ENCODE results near the gene WSB1. TPM values are rescaled to one million over a fixed set of nuclear protein-coding genes. Genes with fewer than 3 reads are reported as not detected.
A peak's percentile ranks its signal among the peaks of the same experiment; 100 is the strongest.

The WSB1 gene
- total and polyA plus RNA-seq, 2 donors (not counting 1 experiment from before 2014, with no cell fraction given): 123 to 217 TPM

DNA sequence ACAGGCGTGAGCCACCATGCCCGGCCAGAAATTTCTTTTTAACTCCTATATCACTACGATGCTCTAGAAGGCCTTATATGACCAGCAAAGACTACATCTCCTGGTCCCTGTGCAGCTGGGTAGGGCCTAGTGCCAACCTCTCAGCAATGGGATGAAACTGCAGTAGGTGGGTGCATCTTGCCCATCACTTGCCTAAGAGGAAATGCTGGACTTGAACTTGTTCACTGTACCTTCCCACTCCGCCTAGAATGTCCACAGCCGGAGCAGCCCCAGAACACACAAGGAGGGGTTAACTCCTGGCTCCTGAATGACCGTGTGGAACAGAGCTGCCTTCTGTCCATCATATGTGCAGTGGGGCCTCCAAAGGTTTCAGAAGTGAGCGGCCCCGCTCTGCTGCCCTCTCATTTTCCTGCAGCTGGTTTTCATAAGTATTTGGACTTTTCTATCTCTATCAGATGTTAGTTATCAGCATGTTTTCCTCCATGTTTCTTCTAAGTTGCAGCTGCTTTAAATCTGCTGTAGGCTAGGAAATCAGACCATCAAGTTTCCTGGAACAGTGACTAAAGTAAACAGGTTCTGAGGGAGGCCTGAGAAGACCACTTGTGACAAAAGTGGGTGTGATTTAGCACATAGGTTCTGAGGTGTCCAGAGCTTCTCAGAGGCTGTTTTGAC, 52.5 kb downstream of the WSB1 start:
- Mint-ChIP-seq H3K27ac (no peak overlapping the region), H3K27me3 (peaks cover 3% of the 10 kb centered on the region), H3K4me1 (peaks cover 31% of the 10 kb centered on the region), H3K4me3 (no peak overlapping the region), H3K9me3 (ENCODE audit: insufficient read depth) (no peaks in the 10 kb centered on the region)
- Histone ChIP-seq H3K4me2 (replicated peaks; ENCODE audit: low read depth, low read length, poor library complexity, severe bottlenecking) (no peak overlapping the region), H3K9me3 (ENCODE audit: control extremely low read depth in 1 of 3, control insufficient read depth in 2 of 3, insufficient read depth in 1 of 3, low read length in 2 of 3) (no peaks in the 10 kb centered on the region), H3K36me3 (replicated peaks in 1 of 2; ENCODE audit: control extremely low read depth in 1 of 2, control insufficient read depth in 1 of 2, extremely low read depth in 1 of 2, insufficient read depth in 2 of 2, low read length in 1 of 2) (no peaks in the 10 kb centered on the region), H2AFZ (ENCODE audit: insufficient read depth, low read depth, low read length, poor library complexity, severe bottlenecking) (no peak overlapping the region), H3K27ac (ENCODE audit: low read length in 2 of 2) (no peak overlapping the region), H4K20me1 (ENCODE audit: control insufficient read depth, insufficient read depth, low read length, poor library complexity, severe bottlenecking) (no peaks in the 10 kb centered on the region), H3K9ac (ENCODE audit: low read length) (no peak overlapping the region), H3K79me2 (ENCODE audit: control insufficient read depth, insufficient read depth, low read length) (no peaks in the 10 kb centered on the region), H3K27me3 (replicated peaks in 1 of 4; ENCODE audit: control extremely low read depth in 1 of 4, control insufficient read depth in 3 of 4, insufficient read depth in 4 of 4, low read length in 3 of 4) (peaks cover 0 to 6% (median 0%) of the 10 kb centered on the region in 4 experiments), H3K4me1 (ENCODE audit: control insufficient read depth in 2 of 2, insufficient read depth in 2 of 2, low read length in 2 of 2) (peaks cover 11 to 12% of the 10 kb centered on the region in 2 donors), H3K4me3 (ENCODE audit: control extremely low read depth in 1 of 5, extremely low read depth in 1 of 5, insufficient read depth in 1 of 5, low read depth in 2 of 5, low read length in 4 of 5) (no peak overlapping the region)
- intact Hi-C loops (cut with micrococcal nuclease): no loop called here
- ChIA-PET POLR2A (no interaction called here), CTCF (interaction anchor here (0.8 to 4.0 kb wide), 8 partner anchors 13 to 261 kb away, joined by 3 to 18 read pairs (median 3); no protein-coding TSS in a partner anchor)
- DNase-seq (no peak), ATAC-seq (ENCODE audit: low read depth) (no peak)
- WGBS (ENCODE audit: insufficient coverage): 90% methylated on average over 6 of the region's 8 CpGs
- TF ChIP-seq, protein P1, sequence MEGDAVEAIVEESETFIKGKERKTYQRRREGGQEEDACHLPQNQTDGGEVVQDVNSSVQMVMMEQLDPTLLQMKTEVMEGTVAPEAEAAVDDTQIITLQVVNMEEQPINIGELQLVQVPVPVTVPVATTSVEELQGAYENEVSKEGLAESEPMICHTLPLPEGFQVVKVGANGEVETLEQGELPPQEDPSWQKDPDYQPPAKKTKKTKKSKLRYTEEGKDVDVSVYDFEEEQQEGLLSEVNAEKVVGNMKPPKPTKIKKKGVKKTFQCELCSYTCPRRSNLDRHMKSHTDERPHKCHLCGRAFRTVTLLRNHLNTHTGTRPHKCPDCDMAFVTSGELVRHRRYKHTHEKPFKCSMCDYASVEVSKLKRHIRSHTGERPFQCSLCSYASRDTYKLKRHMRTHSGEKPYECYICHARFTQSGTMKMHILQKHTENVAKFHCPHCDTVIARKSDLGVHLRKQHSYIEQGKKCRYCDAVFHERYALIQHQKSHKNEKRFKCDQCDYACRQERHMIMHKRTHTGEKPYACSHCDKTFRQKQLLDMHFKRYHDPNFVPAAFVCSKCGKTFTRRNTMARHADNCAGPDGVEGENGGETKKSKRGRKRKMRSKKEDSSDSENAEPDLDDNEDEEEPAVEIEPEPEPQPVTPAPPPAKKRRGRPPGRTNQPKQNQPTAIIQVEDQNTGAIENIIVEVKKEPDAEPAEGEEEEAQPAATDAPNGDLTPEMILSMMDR (IDR thresholded peaks at IDR 0.05): no peak
- no peak for TF ChIP-seq EZH2 (IDR thresholded peaks at IDR 0.05; ENCODE audit: borderline replicate concordance, insufficient read depth, low read depth, low read length, poor library complexity, severe bottlenecking)

DNA sequence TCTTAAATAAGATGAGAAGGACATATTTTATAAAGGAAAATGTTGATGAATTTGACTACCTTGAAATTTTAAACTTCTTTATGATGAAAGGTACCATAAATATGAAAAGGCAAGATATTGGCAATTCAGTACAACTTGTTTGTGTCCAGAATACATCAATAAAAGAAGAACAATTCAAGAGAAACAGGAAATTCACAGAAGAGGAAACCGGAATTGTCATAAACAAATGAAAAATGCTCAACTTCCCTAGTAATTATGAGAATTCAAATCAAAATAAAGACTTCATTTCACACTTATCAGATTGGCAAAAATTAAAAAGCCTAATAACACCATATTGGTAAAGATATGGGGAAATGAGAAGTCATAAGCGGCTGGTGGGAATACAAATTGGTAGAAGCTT, 54.3 kb downstream of the WSB1 start:
- Histone ChIP-seq H3K36me3 (replicated peaks in 1 of 2; ENCODE audit: control extremely low read depth in 1 of 2, control insufficient read depth in 1 of 2, extremely low read depth in 1 of 2, insufficient read depth in 2 of 2, low read length in 1 of 2) (no peaks in the 10 kb centered on the region), H3K9ac (ENCODE audit: low read length) (peak overlapping the region; percentile 58), H3K4me3 (ENCODE audit: control extremely low read depth in 1 of 5, extremely low read depth in 1 of 5, insufficient read depth in 1 of 5, low read depth in 2 of 5, low read length in 4 of 5) (no peak overlapping the region), H3K27me3 (replicated peaks in 1 of 4; ENCODE audit: control extremely low read depth in 1 of 4, control insufficient read depth in 3 of 4, insufficient read depth in 4 of 4, low read length in 3 of 4) (peaks cover 0 to 6% (median 0%) of the 10 kb centered on the region in 4 experiments), H3K79me2 (ENCODE audit: control insufficient read depth, insufficient read depth, low read length) (no peaks in the 10 kb centered on the region), H3K9me3 (ENCODE audit: control extremely low read depth in 1 of 3, control insufficient read depth in 2 of 3, insufficient read depth in 1 of 3, low read length in 2 of 3) (no peaks in the 10 kb centered on the region), H3K27ac (ENCODE audit: low read length in 2 of 2) (no peak overlapping the region), H2AFZ (ENCODE audit: insufficient read depth, low read depth, low read length, poor library complexity, severe bottlenecking) (peak overlapping the region; percentile 79), H3K4me2 (replicated peaks; ENCODE audit: low read depth, low read length, poor library complexity, severe bottlenecking) (peak overlapping the region; percentile 85), H3K4me1 (ENCODE audit: control insufficient read depth in 2 of 2, insufficient read depth in 2 of 2, low read length in 2 of 2) (peaks cover 9 to 12% of the 10 kb centered on the region in 2 donors), H4K20me1 (ENCODE audit: control insufficient read depth, insufficient read depth, low read length, poor library complexity, severe bottlenecking) (no peaks in the 10 kb centered on the region)
- ChIA-PET CTCF (interaction anchor here (1.2 to 13.4 kb wide), 7 partner anchors 8 to 253 kb away, joined by 3 to 170 read pairs (median 6); no protein-coding TSS in a partner anchor), POLR2A (no interaction called here)
- no peaks in the 10 kb centered on the region for H3K9me3 Mint-ChIP-seq (ENCODE audit: insufficient read depth)
- no CpG with 5 or more reads among the region's 2 CpGs for WGBS (ENCODE audit: insufficient coverage)
- H3K4me1 Mint-ChIP-seq: peaks cover 28% of the 10 kb centered on the region
- intact Hi-C loops (cut with micrococcal nuclease): no loop called here
- no peak for DNase-seq
- ATAC-seq (ENCODE audit: low read depth): no peak
- H3K27me3 Mint-ChIP-seq: peaks cover 3% of the 10 kb centered on the region
- H3K27ac Mint-ChIP-seq: peak overlapping the region; percentile 66
- TF ChIP-seq, protein P1 (IDR thresholded peaks at IDR 0.05): no peak
- TF ChIP-seq EZH2 (IDR thresholded peaks at IDR 0.05; ENCODE audit: borderline replicate concordance, insufficient read depth, low read depth, low read length, poor library complexity, severe bottlenecking): no peak
- peak overlapping the region; percentile 76 for H3K4me3 Mint-ChIP-seq

Measured in B cell (primary cell).